ENCODE results near the gene LCN9. TPM values are rescaled to one million over a fixed set of nuclear protein-coding genes. Genes with fewer than 3 reads are reported as not detected.

The LCN9 gene
- total and polyA plus RNA-seq, 2 experiments from 2014 or later = not detected

DNA sequence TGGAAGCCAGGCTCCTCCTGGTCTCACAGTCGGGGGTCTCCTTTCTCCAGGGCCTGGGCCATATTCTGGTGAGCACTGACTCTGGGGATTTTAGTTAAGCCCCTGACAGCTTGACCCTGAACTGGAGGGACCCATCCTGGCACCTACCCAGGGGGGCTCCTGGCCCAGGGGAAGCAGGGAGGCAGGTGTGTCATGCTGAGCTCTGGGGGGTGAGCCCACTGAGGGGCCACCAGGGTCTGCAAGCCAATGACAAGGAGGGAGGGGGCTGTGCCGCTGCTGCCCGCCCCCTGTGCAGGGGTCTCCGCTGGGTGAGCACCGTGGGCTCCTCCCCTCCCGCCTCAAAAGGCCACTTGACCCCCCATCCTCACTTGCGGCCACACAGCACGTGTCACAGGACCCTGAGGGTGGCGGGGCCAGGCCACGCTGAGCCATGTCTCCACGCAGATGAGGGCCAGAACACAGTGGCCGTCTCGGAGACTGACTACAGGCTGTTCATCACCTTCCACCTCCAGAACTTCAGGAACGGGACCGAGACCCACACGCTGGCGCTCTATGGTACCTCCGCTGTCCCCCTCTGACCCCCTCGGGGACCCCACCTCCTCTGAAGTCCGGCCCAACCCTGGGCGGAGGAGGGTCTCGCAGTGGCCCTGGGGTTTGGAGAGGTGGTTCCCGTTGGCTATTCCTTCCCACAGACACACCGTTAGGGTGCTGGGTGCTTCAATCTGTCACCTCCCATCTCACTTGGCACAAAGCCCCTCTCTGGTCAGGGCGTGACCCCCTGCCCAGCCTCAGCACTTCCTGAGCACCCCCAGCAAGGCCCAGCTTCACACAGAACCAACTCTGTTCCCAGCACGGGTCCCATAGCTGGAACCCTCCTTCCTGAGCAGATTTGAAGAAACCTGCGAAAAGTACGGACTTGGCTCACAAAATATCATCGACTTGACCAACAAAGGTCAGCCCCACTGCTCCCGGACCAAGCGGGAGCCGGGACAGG lies 2.0 kb downstream of the LCN9 start:
- Histone ChIP-seq H3F3A (replicated peaks; ENCODE audit: low read depth) (no peaks in the 10 kb centered on the region), H3K4me3 (no peak overlapping the region), H3K9me2 (ENCODE audit: insufficient read depth) (no peaks in the 10 kb centered on the region; the same call in 1 of the 2 replicates), H3K27ac (ENCODE audit: low read depth) (no peak overlapping the region), H3K27me3 (ENCODE audit: insufficient read depth) (no peaks in the 10 kb centered on the region), H3K79me2 (replicated peaks; ENCODE audit: insufficient read depth) (no peaks in the 10 kb centered on the region), H4K20me1 (replicated peaks; ENCODE audit: insufficient read depth) (no peaks in the 10 kb centered on the region), H3K36me3 (ENCODE audit: insufficient read depth) (no peaks in the 10 kb centered on the region), H3K4me2 (no peak overlapping the region), H3K4me1 (ENCODE audit: insufficient read depth) (no peaks in the 10 kb centered on the region; the same call in 1 of the 2 replicates), H2AFZ (no peak overlapping the region)
- TF ChIP-seq, protein P1, sequence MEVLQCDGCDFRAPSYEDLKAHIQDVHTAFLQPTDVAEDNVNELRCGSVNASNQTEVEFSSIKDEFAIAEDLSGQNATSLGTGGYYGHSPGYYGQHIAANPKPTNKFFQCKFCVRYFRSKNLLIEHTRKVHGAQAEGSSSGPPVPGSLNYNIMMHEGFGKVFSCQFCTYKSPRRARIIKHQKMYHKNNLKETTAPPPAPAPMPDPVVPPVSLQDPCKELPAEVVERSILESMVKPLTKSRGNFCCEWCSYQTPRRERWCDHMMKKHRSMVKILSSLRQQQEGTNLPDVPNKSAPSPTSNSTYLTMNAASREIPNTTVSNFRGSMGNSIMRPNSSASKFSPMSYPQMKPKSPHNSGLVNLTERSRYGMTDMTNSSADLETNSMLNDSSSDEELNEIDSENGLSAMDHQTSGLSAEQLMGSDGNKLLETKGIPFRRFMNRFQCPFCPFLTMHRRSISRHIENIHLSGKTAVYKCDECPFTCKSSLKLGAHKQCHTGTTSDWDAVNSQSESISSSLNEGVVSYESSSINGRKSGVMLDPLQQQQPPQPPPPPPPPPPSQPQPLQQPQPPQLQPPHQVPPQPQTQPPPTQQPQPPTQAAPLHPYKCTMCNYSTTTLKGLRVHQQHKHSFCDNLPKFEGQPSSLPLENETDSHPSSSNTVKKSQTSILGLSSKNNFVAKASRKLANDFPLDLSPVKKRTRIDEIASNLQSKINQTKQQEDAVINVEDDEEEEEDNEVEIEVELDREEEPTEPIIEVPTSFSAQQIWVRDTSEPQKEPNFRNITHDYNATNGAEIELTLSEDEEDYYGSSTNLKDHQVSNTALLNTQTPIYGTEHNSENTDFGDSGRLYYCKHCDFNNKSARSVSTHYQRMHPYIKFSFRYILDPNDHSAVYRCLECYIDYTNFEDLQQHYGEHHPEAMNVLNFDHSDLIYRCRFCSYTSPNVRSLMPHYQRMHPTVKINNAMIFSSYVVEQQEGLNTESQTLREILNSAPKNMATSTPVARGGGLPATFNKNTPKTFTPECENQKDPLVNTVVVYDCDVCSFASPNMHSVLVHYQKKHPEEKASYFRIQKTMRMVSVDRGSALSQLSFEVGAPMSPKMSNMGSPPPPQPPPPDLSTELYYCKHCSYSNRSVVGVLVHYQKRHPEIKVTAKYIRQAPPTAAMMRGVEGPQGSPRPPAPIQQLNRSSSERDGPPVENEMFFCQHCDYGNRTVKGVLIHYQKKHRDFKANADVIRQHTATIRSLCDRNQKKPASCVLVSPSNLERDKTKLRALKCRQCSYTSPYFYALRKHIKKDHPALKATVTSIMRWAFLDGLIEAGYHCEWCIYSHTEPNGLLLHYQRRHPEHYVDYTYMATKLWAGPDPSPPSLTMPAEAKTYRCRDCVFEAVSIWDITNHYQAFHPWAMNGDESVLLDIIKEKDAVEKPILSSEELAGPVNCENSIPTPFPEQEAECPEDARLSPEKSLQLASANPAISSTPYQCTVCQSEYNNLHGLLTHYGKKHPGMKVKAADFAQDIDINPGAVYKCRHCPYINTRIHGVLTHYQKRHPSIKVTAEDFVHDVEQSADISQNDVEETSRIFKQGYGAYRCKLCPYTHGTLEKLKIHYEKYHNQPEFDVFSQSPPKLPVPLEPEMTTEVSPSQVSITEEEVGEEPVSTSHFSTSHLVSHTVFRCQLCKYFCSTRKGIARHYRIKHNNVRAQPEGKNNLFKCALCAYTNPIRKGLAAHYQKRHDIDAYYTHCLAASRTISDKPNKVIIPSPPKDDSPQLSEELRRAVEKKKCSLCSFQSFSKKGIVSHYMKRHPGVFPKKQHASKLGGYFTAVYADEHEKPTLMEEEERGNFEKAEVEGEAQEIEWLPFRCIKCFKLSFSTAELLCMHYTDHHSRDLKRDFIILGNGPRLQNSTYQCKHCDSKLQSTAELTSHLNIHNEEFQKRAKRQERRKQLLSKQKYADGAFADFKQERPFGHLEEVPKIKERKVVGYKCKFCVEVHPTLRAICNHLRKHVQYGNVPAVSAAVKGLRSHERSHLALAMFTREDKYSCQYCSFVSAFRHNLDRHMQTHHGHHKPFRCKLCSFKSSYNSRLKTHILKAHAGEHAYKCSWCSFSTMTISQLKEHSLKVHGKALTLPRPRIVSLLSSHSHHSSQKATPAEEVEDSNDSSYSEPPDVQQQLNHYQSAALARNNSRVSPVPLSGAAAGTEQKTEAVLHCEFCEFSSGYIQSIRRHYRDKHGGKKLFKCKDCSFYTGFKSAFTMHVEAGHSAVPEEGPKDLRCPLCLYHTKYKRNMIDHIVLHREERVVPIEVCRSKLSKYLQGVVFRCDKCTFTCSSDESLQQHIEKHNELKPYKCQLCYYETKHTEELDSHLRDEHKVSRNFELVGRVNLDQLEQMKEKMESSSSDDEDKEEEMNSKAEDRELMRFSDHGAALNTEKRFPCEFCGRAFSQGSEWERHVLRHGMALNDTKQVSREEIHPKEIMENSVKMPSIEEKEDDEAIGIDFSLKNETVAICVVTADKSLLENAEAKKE (CRISPR knock-in tag; IDR thresholded peaks at IDR 0.05) = no peak
- TF ChIP-seq STAT1 (IDR thresholded peaks at IDR 0.05; ENCODE audit: unreplicated experiment) (no peak), ZNF114 (CRISPR knock-in tag; IDR thresholded peaks at IDR 0.05) (no peak), EZH2 (IDR thresholded peaks at IDR 0.05; ENCODE audit: low read depth, unreplicated experiment) (no peak), CREB1 (CRISPR knock-in tag; IDR thresholded peaks at IDR 0.05; ENCODE audit: low read depth) (no peak), EZH2phosphoT487 (IDR thresholded peaks at IDR 0.05; ENCODE audit: unreplicated experiment) (no peak), ZNF331 (CRISPR knock-in tag; IDR thresholded peaks at IDR 0.05; ENCODE audit: low read depth) (no peak), NANOG (IDR thresholded peaks at IDR 0.05; ENCODE audit: borderline replicate concordance) (no peak), POLR2AphosphoS5 (IDR thresholded peaks at IDR 0.05; ENCODE audit: low read depth) (no peak), JUNB (IDR thresholded peaks at IDR 0.05; ENCODE audit: unreplicated experiment) (no peak)
- TF ChIP-seq, protein P2, sequence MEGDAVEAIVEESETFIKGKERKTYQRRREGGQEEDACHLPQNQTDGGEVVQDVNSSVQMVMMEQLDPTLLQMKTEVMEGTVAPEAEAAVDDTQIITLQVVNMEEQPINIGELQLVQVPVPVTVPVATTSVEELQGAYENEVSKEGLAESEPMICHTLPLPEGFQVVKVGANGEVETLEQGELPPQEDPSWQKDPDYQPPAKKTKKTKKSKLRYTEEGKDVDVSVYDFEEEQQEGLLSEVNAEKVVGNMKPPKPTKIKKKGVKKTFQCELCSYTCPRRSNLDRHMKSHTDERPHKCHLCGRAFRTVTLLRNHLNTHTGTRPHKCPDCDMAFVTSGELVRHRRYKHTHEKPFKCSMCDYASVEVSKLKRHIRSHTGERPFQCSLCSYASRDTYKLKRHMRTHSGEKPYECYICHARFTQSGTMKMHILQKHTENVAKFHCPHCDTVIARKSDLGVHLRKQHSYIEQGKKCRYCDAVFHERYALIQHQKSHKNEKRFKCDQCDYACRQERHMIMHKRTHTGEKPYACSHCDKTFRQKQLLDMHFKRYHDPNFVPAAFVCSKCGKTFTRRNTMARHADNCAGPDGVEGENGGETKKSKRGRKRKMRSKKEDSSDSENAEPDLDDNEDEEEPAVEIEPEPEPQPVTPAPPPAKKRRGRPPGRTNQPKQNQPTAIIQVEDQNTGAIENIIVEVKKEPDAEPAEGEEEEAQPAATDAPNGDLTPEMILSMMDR (conservative IDR thresholded peaks at IDR 0.05; ENCODE audit: low read depth in 2 of 2) = no peak
- TF ChIP-seq, protein P3, sequence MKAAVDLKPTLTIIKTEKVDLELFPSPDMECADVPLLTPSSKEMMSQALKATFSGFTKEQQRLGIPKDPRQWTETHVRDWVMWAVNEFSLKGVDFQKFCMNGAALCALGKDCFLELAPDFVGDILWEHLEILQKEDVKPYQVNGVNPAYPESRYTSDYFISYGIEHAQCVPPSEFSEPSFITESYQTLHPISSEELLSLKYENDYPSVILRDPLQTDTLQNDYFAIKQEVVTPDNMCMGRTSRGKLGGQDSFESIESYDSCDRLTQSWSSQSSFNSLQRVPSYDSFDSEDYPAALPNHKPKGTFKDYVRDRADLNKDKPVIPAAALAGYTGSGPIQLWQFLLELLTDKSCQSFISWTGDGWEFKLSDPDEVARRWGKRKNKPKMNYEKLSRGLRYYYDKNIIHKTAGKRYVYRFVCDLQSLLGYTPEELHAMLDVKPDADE (IDR thresholded peaks at IDR 0.05) = no peak
- TF ChIP-seq, protein P4, sequence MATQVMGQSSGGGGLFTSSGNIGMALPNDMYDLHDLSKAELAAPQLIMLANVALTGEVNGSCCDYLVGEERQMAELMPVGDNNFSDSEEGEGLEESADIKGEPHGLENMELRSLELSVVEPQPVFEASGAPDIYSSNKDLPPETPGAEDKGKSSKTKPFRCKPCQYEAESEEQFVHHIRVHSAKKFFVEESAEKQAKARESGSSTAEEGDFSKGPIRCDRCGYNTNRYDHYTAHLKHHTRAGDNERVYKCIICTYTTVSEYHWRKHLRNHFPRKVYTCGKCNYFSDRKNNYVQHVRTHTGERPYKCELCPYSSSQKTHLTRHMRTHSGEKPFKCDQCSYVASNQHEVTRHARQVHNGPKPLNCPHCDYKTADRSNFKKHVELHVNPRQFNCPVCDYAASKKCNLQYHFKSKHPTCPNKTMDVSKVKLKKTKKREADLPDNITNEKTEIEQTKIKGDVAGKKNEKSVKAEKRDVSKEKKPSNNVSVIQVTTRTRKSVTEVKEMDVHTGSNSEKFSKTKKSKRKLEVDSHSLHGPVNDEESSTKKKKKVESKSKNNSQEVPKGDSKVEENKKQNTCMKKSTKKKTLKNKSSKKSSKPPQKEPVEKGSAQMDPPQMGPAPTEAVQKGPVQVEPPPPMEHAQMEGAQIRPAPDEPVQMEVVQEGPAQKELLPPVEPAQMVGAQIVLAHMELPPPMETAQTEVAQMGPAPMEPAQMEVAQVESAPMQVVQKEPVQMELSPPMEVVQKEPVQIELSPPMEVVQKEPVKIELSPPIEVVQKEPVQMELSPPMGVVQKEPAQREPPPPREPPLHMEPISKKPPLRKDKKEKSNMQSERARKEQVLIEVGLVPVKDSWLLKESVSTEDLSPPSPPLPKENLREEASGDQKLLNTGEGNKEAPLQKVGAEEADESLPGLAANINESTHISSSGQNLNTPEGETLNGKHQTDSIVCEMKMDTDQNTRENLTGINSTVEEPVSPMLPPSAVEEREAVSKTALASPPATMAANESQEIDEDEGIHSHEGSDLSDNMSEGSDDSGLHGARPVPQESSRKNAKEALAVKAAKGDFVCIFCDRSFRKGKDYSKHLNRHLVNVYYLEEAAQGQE (IDR thresholded peaks at IDR 0.05; ENCODE audit: unreplicated experiment) = no peak
- Mint-ChIP-seq H3K9me3 (peaks cover 17% of the 10 kb centered on the region), H3K4me1 (peaks cover 6% of the 10 kb centered on the region), H3K36me3 (ENCODE audit: low read depth) (peaks cover 8% of the 10 kb centered on the region), H3K4me3 (no peak overlapping the region), H3K27me3 (ENCODE audit: insufficient read depth, low read depth, poor library complexity) (peaks cover 2% of the 10 kb centered on the region), H3K27ac (no peak overlapping the region)
- DNase-seq (ENCODE audit: low spot score) (no peak), ATAC-seq (no peak)
